Cardiac muscle cell (in vitro differentiated cells and primary cell): ENCODE results near the gene C11orf97. TPM values are rescaled to one million over a fixed set of nuclear protein-coding genes. Genes with fewer than 3 reads are reported as not detected.
A peak's percentile ranks its signal among the peaks of the same experiment; 100 is the strongest.

Source experiments
- DNase-seq, 2 donors: peaks; one replicate each; pipeline versions ENCODE4 v3.0.0 to v3.0.0-alpha.2; 2010 to 2017; ENCODE audit warnings: low read depth in 1 of 2, low spot score in 1 of 2
- H3K27ac ChIP-seq: fragments of 200-600 bp; sonication (generic); 2 replicates; pipeline ENCODE4 v1.5.1; 2016
- H3K27me3 ChIP-seq: fragments of 200-600 bp; sonication (generic); 2 replicates; pipeline ENCODE4 v1.6.0; 2016; ENCODE audit warnings: control low read depth
- H3K36me3 ChIP-seq: fragments of 200-600 bp; sonication (generic); 2 replicates; pipeline ENCODE4 v1.5.1; 2016; ENCODE audit warnings: control low read depth
- H3K4me1 ChIP-seq: fragments of 200-600 bp; sonication (generic); 2 replicates; pipeline ENCODE4 v1.8.1; 2017; ENCODE audit warnings: low read depth, mild to moderate bottlenecking, mixed run types
- H3K4me3 ChIP-seq: fragments of 200-600 bp; sonication (generic); 2 replicates; pipeline ENCODE4 v1.5.1; 2016; ENCODE audit warnings: mild to moderate bottlenecking
- H3K9me3 ChIP-seq: fragments of 200-600 bp; sonication (generic); 2 replicates; pipeline ENCODE4 v1.5.1; 2017; ENCODE audit warnings: low read depth, mild to moderate bottlenecking, control low read depth
- polyA plus RNA-seq: library from polyadenylated mRNA; unstranded; fragments of >200 nt; fragmentation: Nextera tagmentation; extraction: Ambion mirVana; gene quantifications from 2 replicates; pipeline ENCODE4 v1.2.1, GENCODE V29; 2016
- total RNA-seq: library from RNA; depleted of rRNA; stranded (reverse); fragments of >200 nt; gene quantifications from 2 replicates; pipeline ENCODE4 v1.2.3, GENCODE V29; 2016
- TF ChIP-seq, protein P1 (sequence below): IDR thresholded peaks from 2 replicates; pipeline ENCODE4 v1.5.1; 2012; ENCODE audit warnings: low read depth, mild to moderate bottlenecking, low read length

The C11orf97 gene
- total and polyA plus RNA-seq, 2 experiments from 2014 or later = not detected

DNA sequence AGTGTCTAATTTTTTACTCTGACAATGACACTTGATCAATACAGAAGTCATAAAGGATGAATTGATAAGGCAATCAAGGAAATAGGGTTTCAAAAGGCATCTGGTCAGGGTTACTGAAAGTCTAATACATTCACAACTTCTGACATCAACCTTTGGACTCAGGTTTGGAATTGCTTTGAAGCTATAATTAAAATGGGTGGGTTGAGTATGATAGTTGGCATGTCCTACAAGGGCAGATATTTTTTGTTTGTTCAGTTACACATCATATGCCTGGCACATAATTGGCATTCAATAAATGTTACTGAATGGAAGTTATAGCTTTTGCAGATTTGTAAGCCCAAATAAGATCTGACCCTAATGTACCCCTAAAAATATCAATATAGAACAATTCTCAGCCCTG lies 24.1 kb downstream of the C11orf97 start:
- no peak overlapping the region for H3K27ac ChIP-seq
- H3K36me3 ChIP-seq = no peaks in the 10 kb centered on the region
- H3K27me3 ChIP-seq = no peaks in the 10 kb centered on the region
- no peak for DNase-seq
- H3K9me3 ChIP-seq = no peaks in the 10 kb centered on the region
- H3K4me1 ChIP-seq = peaks cover 14% of the 10 kb centered on the region
- TF ChIP-seq, protein P1, sequence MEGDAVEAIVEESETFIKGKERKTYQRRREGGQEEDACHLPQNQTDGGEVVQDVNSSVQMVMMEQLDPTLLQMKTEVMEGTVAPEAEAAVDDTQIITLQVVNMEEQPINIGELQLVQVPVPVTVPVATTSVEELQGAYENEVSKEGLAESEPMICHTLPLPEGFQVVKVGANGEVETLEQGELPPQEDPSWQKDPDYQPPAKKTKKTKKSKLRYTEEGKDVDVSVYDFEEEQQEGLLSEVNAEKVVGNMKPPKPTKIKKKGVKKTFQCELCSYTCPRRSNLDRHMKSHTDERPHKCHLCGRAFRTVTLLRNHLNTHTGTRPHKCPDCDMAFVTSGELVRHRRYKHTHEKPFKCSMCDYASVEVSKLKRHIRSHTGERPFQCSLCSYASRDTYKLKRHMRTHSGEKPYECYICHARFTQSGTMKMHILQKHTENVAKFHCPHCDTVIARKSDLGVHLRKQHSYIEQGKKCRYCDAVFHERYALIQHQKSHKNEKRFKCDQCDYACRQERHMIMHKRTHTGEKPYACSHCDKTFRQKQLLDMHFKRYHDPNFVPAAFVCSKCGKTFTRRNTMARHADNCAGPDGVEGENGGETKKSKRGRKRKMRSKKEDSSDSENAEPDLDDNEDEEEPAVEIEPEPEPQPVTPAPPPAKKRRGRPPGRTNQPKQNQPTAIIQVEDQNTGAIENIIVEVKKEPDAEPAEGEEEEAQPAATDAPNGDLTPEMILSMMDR = no peak
- no peak overlapping the region for H3K4me3 ChIP-seq

DNA sequence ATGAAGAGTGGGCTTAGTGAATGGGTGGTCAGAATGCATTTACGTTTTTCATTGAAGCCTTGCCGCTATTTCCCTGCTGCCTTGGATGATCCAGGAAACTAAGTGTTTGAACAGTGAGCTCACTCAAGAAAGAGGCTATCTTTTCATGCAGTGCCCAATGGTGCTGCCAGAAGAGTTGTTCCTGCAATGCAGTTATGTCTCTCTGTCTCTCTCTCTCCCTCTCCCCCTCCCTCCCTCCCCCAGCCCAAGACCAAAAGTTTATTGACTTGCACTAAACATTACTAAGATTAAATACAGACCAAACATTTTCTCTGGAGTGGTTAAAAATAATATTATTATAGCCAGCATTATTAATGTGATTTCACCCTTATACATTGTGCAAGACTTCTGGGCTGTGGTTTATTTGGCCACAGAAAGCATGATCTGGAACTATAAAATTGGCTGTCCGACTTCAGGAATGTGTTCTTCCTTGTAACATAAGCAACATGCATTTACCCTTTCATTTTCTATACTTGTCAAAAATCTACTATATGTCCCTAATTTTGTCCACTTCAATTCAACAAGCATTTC lies 24.9 kb downstream of the C11orf97 start:
- Histone ChIP-seq H3K9me3 (no peaks in the 10 kb centered on the region), H3K36me3 (no peaks in the 10 kb centered on the region), H3K27ac (no peak overlapping the region), H3K27me3 (no peaks in the 10 kb centered on the region), H3K4me1 (peaks cover 14% of the 10 kb centered on the region), H3K4me3 (no peak overlapping the region)
- TF ChIP-seq, protein P1 = no peak
- DNase-seq = peak in 1 of 2 donors; percentile 74

DNA sequence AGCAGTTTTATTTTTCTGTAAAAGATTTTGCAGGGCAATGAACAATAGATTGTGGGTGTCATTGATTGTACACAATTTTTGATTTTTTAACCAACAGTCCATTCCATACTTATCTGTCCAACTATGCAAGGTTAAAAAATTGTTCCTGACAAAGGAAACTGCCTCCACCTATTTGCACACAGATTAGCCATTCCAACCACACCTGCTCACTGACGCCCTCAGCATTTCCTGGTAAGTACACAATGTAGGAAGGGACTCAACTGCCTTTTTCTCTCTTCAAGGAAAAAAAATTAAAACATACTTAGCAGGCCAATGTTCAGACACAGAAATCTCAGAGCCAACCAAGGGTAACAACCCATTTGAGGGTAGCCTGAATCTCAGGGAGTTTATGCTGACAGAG lies 27.2 kb downstream of the C11orf97 start:
- H3K4me1 ChIP-seq = peaks cover 3% of the 10 kb centered on the region
- H3K4me3 ChIP-seq = no peak overlapping the region
- H3K27ac ChIP-seq = no peak overlapping the region
- H3K27me3 ChIP-seq = no peaks in the 10 kb centered on the region
- H3K9me3 ChIP-seq = no peaks in the 10 kb centered on the region
- DNase-seq = no peak
- H3K36me3 ChIP-seq = no peaks in the 10 kb centered on the region
- TF ChIP-seq, protein P1 = no peak

DNA sequence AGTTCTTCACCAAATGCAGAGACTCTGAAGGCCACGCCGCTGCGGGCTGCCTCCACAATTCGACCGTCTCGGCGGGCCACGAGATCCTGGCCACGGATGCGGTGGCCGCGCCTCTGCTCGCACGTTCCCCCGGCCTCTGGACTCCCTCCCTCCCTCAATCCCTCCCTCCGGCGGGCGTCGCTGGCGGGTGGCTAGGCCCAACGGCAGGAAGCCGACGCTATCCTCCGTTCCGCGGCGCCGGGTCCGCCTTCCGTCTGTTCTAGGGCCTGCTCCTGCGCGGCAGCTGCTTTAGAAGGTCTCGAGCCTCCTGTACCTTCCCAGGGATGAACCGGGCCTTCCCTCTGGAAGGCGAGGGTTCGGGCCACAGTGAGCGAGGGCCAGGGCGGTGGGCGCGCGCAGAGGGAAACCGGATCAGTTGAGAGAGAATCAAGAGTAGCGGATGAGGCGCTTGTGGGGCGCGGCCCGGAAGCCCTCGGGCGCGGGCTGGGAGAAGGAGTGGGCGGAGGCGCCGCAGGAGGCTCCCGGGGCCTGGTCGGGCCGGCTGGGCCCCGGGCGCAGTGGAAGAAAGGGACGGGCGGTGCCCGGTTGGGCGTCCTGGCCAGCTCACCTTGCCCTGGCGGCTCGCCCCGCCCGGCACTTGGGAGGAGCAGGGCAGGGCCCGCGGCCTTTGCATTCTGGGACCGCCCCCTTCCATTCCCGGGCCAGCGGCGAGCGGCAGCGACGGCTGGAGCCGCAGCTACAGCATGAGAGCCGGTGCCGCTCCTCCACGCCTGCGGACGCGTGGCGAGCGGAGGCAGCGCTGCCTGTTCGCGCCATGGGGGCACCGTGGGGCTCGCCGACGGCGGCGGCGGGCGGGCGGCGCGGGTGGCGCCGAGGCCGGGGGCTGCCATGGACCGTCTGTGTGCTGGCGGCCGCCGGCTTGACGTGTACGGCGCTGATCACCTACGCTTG lies 31.7 kb downstream of the C11orf97 start, which contains the start of gene FUT4:
FUT4 (plus strand) TSS at position 227 of the 951 bp plus-strand sequence; CDS start at position 440, 213 bp downstream.
- H3K9me3 ChIP-seq = no peaks in the 10 kb centered on the region
- TF ChIP-seq, protein P1 = no peak
- peak within 1 kb of the TSS; percentile 27 for H3K4me3 ChIP-seq
- peaks cover 8% of the 10 kb centered on the region for H3K4me1 ChIP-seq
- H3K27me3 ChIP-seq = peaks cover 13% of the 10 kb centered on the region
- H3K27ac ChIP-seq = peak within 1 kb of the TSS; percentile 82
- DNase-seq = peak; percentile 90 to 91
- no peaks in the 10 kb centered on the region for H3K36me3 ChIP-seq

DNA sequence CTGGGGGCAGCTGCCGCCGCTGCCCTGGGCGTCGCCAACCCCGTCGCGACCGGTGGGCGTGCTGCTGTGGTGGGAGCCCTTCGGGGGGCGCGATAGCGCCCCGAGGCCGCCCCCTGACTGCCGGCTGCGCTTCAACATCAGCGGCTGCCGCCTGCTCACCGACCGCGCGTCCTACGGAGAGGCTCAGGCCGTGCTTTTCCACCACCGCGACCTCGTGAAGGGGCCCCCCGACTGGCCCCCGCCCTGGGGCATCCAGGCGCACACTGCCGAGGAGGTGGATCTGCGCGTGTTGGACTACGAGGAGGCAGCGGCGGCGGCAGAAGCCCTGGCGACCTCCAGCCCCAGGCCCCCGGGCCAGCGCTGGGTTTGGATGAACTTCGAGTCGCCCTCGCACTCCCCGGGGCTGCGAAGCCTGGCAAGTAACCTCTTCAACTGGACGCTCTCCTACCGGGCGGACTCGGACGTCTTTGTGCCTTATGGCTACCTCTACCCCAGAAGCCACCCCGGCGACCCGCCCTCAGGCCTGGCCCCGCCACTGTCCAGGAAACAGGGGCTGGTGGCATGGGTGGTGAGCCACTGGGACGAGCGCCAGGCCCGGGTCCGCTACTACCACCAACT lies 32.5 kb downstream of the C11orf97 start:
- H3K4me3 ChIP-seq = peak overlapping the region; percentile 27
- no peak for DNase-seq
- peaks cover 8% of the 10 kb centered on the region for H3K4me1 ChIP-seq
- no peaks in the 10 kb centered on the region for H3K9me3 ChIP-seq
- H3K27me3 ChIP-seq = peaks cover 13% of the 10 kb centered on the region
- TF ChIP-seq, protein P1 = no peak
- H3K36me3 ChIP-seq = no peaks in the 10 kb centered on the region
- H3K27ac ChIP-seq = no peak overlapping the region
